Left lung (tissue), 10 donors: ENCODE results near the gene MXRA7. TPM values are rescaled to one million over a fixed set of nuclear protein-coding genes. Genes with fewer than 3 reads are reported as not detected.

Source experiments
- ATAC-seq: fragments of 200-7000 bp; cut with Tn5 transposase; one replicate; pipeline ENCODE4 v1.9.1; 2020; ENCODE audit warnings: moderate library complexity
- DNase-seq, 4 donors: peaks; one replicate each; pipeline ENCODE4 v3.0.0-alpha.2; 2013 to 2020
- H3K27ac ChIP-seq, 2 donors: fragments of 200-600 bp; sonication (generic) in 1 of 2; one replicate each; pipeline versions ENCODE4 v1.5.0 to v1.8.0; 2020 to 2021
- H3K27me3 ChIP-seq, 2 donors: fragments of 200-600 bp; sonication (generic) in 1 of 2; one replicate each; pipeline versions ENCODE4 v1.5.0 to v1.8.0; 2020 to 2021
- H3K36me3 ChIP-seq, 2 donors: fragments of 200-600 bp; sonication (generic) in 1 of 2; one replicate each; pipeline versions ENCODE4 v1.5.0 to v1.8.0; 2020 to 2021
- H3K4me1 ChIP-seq, 2 donors: fragments of 200-600 bp; one replicate each; pipeline ENCODE4 v1.8.0; 2021
- H3K4me3 ChIP-seq, 2 donors: fragments of 200-600 bp; sonication (generic) in 1 of 2; one replicate each; pipeline versions ENCODE4 v1.5.0 to v1.8.0; 2020 to 2021; ENCODE audit warnings: mild to moderate bottlenecking in 1 of 2
- H3K9me3 ChIP-seq, 2 donors: fragments of 200-600 bp; sonication (generic) in 1 of 2; one replicate each; pipeline versions ENCODE4 v1.5.0 to v1.8.0; 2020 to 2021
- CTCF ChIP-seq, 2 donors: fragments of 200-600 bp; sonication (generic) in 1 of 2; IDR thresholded peaks; one replicate each; pipeline versions ENCODE4 v1.5.0 to v1.8.0; 2021; ENCODE audit warnings: antibody characterized with exemption in 2 of 2
- intact Hi-C, 2 donors: fragments of 100-400 bp; cut with DNase I; formaldehyde crosslinking; loops; one replicate each; pipeline versions ENCODE4 v1.11.2 to v1.14.2; 2022
- polyA plus RNA-seq, 6 donors: library from polyadenylated mRNA; unstranded; fragments of 120-200 nt; gene quantifications; one replicate each; pipeline ENCODE4 v1.2.1, GENCODE V29; 2013; ENCODE audit not compliant: insufficient read length in 6 of 6
- total RNA-seq, 2 donors: library from RNA; stranded (reverse); fragmentation: NEBNext Ultra II Directional; extraction: Animal tissue kit (Norgen Biotek cat#: 25700); gene quantifications; one replicate each; pipeline ENCODE4 v1.2.1, GENCODE V29; 2021
- donor health status: DM: no; HTN: yes; CAD: no.
- donor health status: DM: no; HTN: no; CAD: no.

Gene MXRA7
- total and polyA plus RNA-seq, 8 donors = 71.5 to 211 (median 88.2) TPM

- Histone ChIP-seq H3K4me1 (peaks cover 3 to 48% of the 10 kb centered on the region in 2 donors), H3K36me3 (no peaks in the 10 kb centered on the region), H3K9me3 (no peaks in the 10 kb centered on the region), H3K4me3 (no peak overlapping the region), H3K27ac (peak overlapping the region; percentile 34 to 60), H3K27me3 (no peaks in the 10 kb centered on the region)
- intact Hi-C loops = no loop called here
- DNase-seq = peak in 1 of 4 donors; percentile 66
- ATAC-seq = no peak
- no peak for TF ChIP-seq CTCF (IDR thresholded peaks at IDR 0.05)
Measured at GRCh38 chr17:76697702-76698465, 12.9 kb downstream of the MXRA7 start.

- TF ChIP-seq CTCF (IDR thresholded peaks at IDR 0.05) = no peak
- H3K4me1 ChIP-seq = peaks cover 3 to 47% of the 10 kb centered on the region in 2 donors
- ATAC-seq (peak; percentile 14), DNase-seq (no peak)
- H3K27ac ChIP-seq = peak overlapping the region; percentile 34 to 60
- H3K9me3 ChIP-seq = no peaks in the 10 kb centered on the region
- intact Hi-C loops = no loop called here
- no peak overlapping the region for H3K4me3 ChIP-seq
- H3K36me3 ChIP-seq = no peaks in the 10 kb centered on the region
- H3K27me3 ChIP-seq = no peaks in the 10 kb centered on the region
Measured at GRCh38 chr17:76696763-76697701, 13.7 kb downstream of the MXRA7 start.

- Histone ChIP-seq H3K4me1 (peaks cover 0 to 29% of the 10 kb centered on the region in 2 donors), H3K4me3 (no peak overlapping the region), H3K36me3 (no peaks in the 10 kb centered on the region), H3K9me3 (no peaks in the 10 kb centered on the region), H3K27ac (peak overlapping the region in 1 of 2 donors; percentile 60), H3K27me3 (no peaks in the 10 kb centered on the region)
- DNase-seq (no peak), ATAC-seq (no peak)
- intact Hi-C loops = no loop called here
- no peak for TF ChIP-seq CTCF (IDR thresholded peaks at IDR 0.05)
Measured at GRCh38 chr17:76695059-76695831, 15.5 kb downstream of the MXRA7 start.

- peaks cover 4 to 8% of the 10 kb centered on the region in 2 donors for H3K4me1 ChIP-seq
- no peak for TF ChIP-seq CTCF (IDR thresholded peaks at IDR 0.05)
- DNase-seq = no peak
- intact Hi-C loops = no loop called here
- H3K9me3 ChIP-seq = no peaks in the 10 kb centered on the region
- H3K27me3 ChIP-seq = no peaks in the 10 kb centered on the region
- peaks cover 0 to 3% of the 10 kb centered on the region in 2 donors for H3K36me3 ChIP-seq
- ATAC-seq = no peak
- H3K27ac ChIP-seq = no peak overlapping the region
- H3K4me3 ChIP-seq = no peak overlapping the region
Measured at GRCh38 chr17:76691379-76692191, 19.2 kb downstream of the MXRA7 start.
